Endothelial cell of umbilical vein (primary cell): ENCODE data around the gene GABBR2. TPM values are rescaled to one million over a fixed set of nuclear protein-coding genes. Genes with fewer than 3 reads are reported as not detected.

Source experiments
- BruUV-seq: library from RNA; stranded (reverse); fragments of 400-500 nt; replicated peaks from 2 replicates; lab custom pipeline; 2021; lab: Mats Ljungman, UMichigan
- CTCF ChIA-PET: fragments of 300-600, 350-600 bp; sonication (Branson Sonifier 250); formaldehyde crosslinking; loops from one replicate; lab custom pipeline; 2021; ENCODE audit warnings: antibody characterized with exemption, inconsistent platforms; lab: Charles Lee
- POLR2A ChIA-PET: fragments of 300-600, 350-600 bp; sonication (Branson Sonifier 250); formaldehyde crosslinking; loops from one replicate; lab custom pipeline; 2021; ENCODE audit warnings: antibody characterized with exemption, inconsistent platforms; lab: Charles Lee
- DNase-seq: peaks from one replicate; pipeline ENCODE4 v3.0.0-alpha.2; 2011; ENCODE audit warnings: low read depth, low spot score
- FAIRE-seq: peaks from 2 replicates; lab custom pipeline; 2011; peaks lifted over from hg19 to GRCh38; lab: Jason Lieb, UNC
- H2AFZ ChIP-seq: 2 replicates; pipeline ENCODE4 v1.6.0; 2012; ENCODE audit warnings: low read depth, low read length, control low read depth, inconsistent platforms
- H3K27ac ChIP-seq: 2 replicates; pipeline ENCODE4 v1.5.1; 2011; ENCODE audit warnings: low read depth, mild to moderate bottlenecking, control low read depth, low read length, moderate library complexity; ENCODE audit not compliant: insufficient read depth
- H3K27me3 ChIP-seq, 2 experiments: 2 replicates each; pipeline versions ENCODE4 v1.6.0 to v1.6.1; 2011; ENCODE audit warnings: low read length in 2 of 2, mixed read lengths in 1 of 2; ENCODE audit not compliant: control insufficient read depth in 2 of 2, insufficient read depth in 2 of 2
- H3K36me3 ChIP-seq, 2 experiments: 2 replicates in 1 of 2; 3 replicates in 1 of 2; pipeline ENCODE4 v1.5.1; 2011; ENCODE audit warnings: low read length in 2 of 2, mild to moderate bottlenecking in 1 of 2, moderate library complexity in 1 of 2; ENCODE audit not compliant: control insufficient read depth in 2 of 2, insufficient read depth in 2 of 2; ENCODE audit errors: extremely low read depth in 1 of 2
- H3K4me1 ChIP-seq: 3 replicates; pipeline ENCODE4 v1.5.1; 2011; ENCODE audit warnings: mild to moderate bottlenecking, low read length; ENCODE audit not compliant: control insufficient read depth, insufficient read depth; ENCODE audit errors: extremely low read depth
- H3K4me2 ChIP-seq: 2 replicates; pipeline ENCODE4 v1.6.1; 2011; ENCODE audit warnings: low read length, control low read depth, mixed read lengths; ENCODE audit not compliant: insufficient read depth
- H3K4me3 ChIP-seq, 3 experiments: fragments of 200-600 bp in 1 of 3; sonication (generic), shearing (Covaris generic) in 1 of 3; replicated peaks in 1 of 3; 2 replicates each; pipeline ENCODE4 v1.5.1; 2011 to 2016; ENCODE audit warnings: control low read depth in 3 of 3, low read length in 3 of 3, mild to moderate bottlenecking in 2 of 3, inconsistent platforms in 1 of 3, low read depth in 1 of 3, moderate library complexity in 1 of 3; ENCODE audit not compliant: insufficient read depth in 1 of 3
- H3K79me2 ChIP-seq: 2 replicates; pipeline ENCODE4 v1.6.0; 2012; ENCODE audit warnings: low read length, inconsistent platforms; ENCODE audit not compliant: control insufficient read depth, insufficient read depth
- H3K9ac ChIP-seq: replicated peaks from 2 replicates; pipeline ENCODE3; 2011; ENCODE audit warnings: low read length, control low read depth; ENCODE audit not compliant: insufficient read depth; ENCODE audit errors: extremely low read depth
- H3K9me1 ChIP-seq: replicated peaks from 3 replicates; pipeline ENCODE4 v1.6.0; 2011; ENCODE audit warnings: mild to moderate bottlenecking, low read length; ENCODE audit not compliant: control insufficient read depth, insufficient read depth; ENCODE audit errors: extremely low read depth
- H3K9me3 ChIP-seq: replicated peaks from 2 replicates; pipeline ENCODE4 v1.5.1; 2012; ENCODE audit warnings: low read length, inconsistent platforms; ENCODE audit not compliant: control insufficient read depth, insufficient read depth
- H4K20me1 ChIP-seq: replicated peaks from 2 replicates; pipeline ENCODE3; 2011; ENCODE audit warnings: mild to moderate bottlenecking, low read length; ENCODE audit not compliant: control insufficient read depth, insufficient read depth; ENCODE audit errors: extremely low read depth
- EZH2 ChIP-seq: IDR thresholded peaks from 2 replicates; pipeline ENCODE4 v1.6.1; 2012; ENCODE audit warnings: borderline replicate concordance, low read depth, mild to moderate bottlenecking, moderate library complexity, low read length, inconsistent platforms; ENCODE audit not compliant: severe bottlenecking
- FOS ChIP-seq: IDR thresholded peaks from 2 replicates; pipeline ENCODE4 v1.6.1; 2011; ENCODE audit warnings: mild to moderate bottlenecking, low read length, moderate library complexity, borderline replicate concordance; ENCODE audit not compliant: insufficient read depth
- GATA2 ChIP-seq: IDR thresholded peaks from 2 replicates; pipeline ENCODE4 v1.7.0; 2011; ENCODE audit warnings: low read depth, mild to moderate bottlenecking, moderate library complexity, mixed read lengths, low read length; ENCODE audit not compliant: insufficient read length, insufficient read depth
- JUN ChIP-seq: IDR thresholded peaks from 2 replicates; pipeline ENCODE4 v1.6.1; 2011; ENCODE audit warnings: borderline replicate concordance, low read depth; ENCODE audit not compliant: insufficient read length, insufficient read depth
- MYC ChIP-seq: IDR thresholded peaks from one replicate; pipeline ENCODE4 v1.6.1; 2011; ENCODE audit warnings: mild to moderate bottlenecking, low read depth, low read length
- POLR2A ChIP-seq: IDR thresholded peaks from 2 replicates; pipeline ENCODE4 v1.6.1; 2012; ENCODE audit warnings: low read depth, mild to moderate bottlenecking, control low read depth, low read length
- POLR2AphosphoS5 ChIP-seq: IDR thresholded peaks from 2 replicates; pipeline ENCODE4 v1.6.1; 2012; ENCODE audit warnings: low read depth, mild to moderate bottlenecking, control low read depth, low read length, moderate library complexity; ENCODE audit not compliant: insufficient read depth
- dilution Hi-C: fragments of 300-500 bp; cut with MboI; formaldehyde crosslinking; loops from one replicate; pipeline ENCODE4 v1.15.0; 2019; ENCODE audit warnings: low sequenced_read_pairs; ENCODE audit not compliant: extremely low pct_ligation_motif_present
- intact Hi-C: fragments of 100-400 bp; cut with micrococcal nuclease; formaldehyde crosslinking; loops from one replicate; pipeline ENCODE4 v1.10.0; 2022
- polyA plus RNA-seq, 4 experiments: library from polyadenylated mRNA; depleted of rRNA in 3 of 4; stranded (reverse) in 3 of 4; unstranded in 1 of 4; fragments of >200 nt; gene quantifications; 2 replicates each; pipeline versions ENCODE4 v1.2.1 to v1.2.3, GENCODE V29; 2011 to 2012; ENCODE audit warnings: missing spikeins in 1 of 4
- total RNA-seq: library from RNA; stranded (reverse); gene quantifications from 2 replicates; pipeline ENCODE4 v1.2.3, GENCODE V29; 2021
- TF ChIP-seq, protein P1 (sequence below), 2 donors: IDR thresholded peaks; 1 replicate in 1 of 2; 2 replicates in 1 of 2; pipeline ENCODE4 v1.5.1; 2011; ENCODE audit warnings: low read length in 2 of 2, mild to moderate bottlenecking in 2 of 2, moderate library complexity in 2 of 2, control low read depth in 1 of 2, inconsistent platforms in 1 of 2, low read depth in 1 of 2; ENCODE audit not compliant: insufficient read depth in 1 of 2; ENCODE audit errors: extremely low read depth in 1 of 2
- TF ChIP-seq, protein P2 (sequence below): IDR thresholded peaks from 2 replicates; pipeline ENCODE4 v1.6.1; 2011; ENCODE audit not compliant: insufficient read depth, insufficient read length

GABBR2 gene
- total and polyA plus RNA-seq, 2 donors (not counting 3 experiments of a cell fraction or from before 2014, with no cell fraction given), result 1.1 to 9.2 TPM

DNA sequence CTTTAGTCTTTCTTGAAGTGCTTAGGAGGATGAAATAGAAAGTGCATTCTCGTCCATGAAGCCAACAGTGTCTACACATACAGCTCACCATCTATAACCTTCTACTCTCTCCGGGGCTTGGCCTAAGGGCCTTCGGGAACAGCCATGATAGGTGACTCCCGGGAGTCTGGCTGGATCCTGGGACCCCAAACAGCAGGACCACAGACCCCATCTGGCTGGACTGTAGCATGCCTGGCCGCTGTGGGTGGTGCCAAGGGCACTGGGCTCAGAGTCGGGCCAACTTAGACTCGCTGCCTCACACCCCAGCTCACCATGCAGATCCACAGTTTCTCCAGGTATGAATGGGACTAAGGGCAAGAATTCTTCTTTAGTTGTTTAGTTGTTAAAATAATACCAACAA lies 16.3 kb downstream of the GABBR2 start:
- ChIA-PET POLR2A (interaction anchor here (0.6 kb wide), 1 partner anchor 354 kb away, joined by 6 read pairs; no protein-coding TSS in a partner anchor), CTCF (no interaction called here)
- dilution Hi-C loops, result no loop called here
- H3K9me3 ChIP-seq, result no peaks in the 10 kb centered on the region
- FAIRE-seq (no peak), DNase-seq (no peak)
- H3K9ac ChIP-seq, result no peak overlapping the region
- H3K4me1 ChIP-seq, result no peaks in the 10 kb centered on the region
- intact Hi-C loops, result no loop called here
- H3K79me2 ChIP-seq, result peaks cover 31% of the 10 kb centered on the region
- TF ChIP-seq POLR2A (no peak), FOS (no peak), JUN (no peak), POLR2AphosphoS5 (no peak), MYC (no peak), EZH2 (no peak), GATA2 (no peak)
- TF ChIP-seq, protein P1, sequence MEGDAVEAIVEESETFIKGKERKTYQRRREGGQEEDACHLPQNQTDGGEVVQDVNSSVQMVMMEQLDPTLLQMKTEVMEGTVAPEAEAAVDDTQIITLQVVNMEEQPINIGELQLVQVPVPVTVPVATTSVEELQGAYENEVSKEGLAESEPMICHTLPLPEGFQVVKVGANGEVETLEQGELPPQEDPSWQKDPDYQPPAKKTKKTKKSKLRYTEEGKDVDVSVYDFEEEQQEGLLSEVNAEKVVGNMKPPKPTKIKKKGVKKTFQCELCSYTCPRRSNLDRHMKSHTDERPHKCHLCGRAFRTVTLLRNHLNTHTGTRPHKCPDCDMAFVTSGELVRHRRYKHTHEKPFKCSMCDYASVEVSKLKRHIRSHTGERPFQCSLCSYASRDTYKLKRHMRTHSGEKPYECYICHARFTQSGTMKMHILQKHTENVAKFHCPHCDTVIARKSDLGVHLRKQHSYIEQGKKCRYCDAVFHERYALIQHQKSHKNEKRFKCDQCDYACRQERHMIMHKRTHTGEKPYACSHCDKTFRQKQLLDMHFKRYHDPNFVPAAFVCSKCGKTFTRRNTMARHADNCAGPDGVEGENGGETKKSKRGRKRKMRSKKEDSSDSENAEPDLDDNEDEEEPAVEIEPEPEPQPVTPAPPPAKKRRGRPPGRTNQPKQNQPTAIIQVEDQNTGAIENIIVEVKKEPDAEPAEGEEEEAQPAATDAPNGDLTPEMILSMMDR (IDR thresholded peaks at IDR 0.05; ENCODE audit: extremely low read depth in 1 of 2, insufficient read depth in 1 of 2, low read depth in 1 of 2, low read length in 2 of 2), result no peak
- TF ChIP-seq, protein P2, sequence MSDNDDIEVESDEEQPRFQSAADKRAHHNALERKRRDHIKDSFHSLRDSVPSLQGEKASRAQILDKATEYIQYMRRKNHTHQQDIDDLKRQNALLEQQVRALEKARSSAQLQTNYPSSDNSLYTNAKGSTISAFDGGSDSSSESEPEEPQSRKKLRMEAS, result no peak
- no TSS peak for BruUV-seq
- H4K20me1 ChIP-seq, result no peaks in the 10 kb centered on the region
- no peak overlapping the region for H2AFZ ChIP-seq
- no peak overlapping the region for H3K4me2 ChIP-seq
- no peaks in the 10 kb centered on the region for H3K36me3 ChIP-seq
- no peak overlapping the region for H3K27ac ChIP-seq
- H3K9me1 ChIP-seq, result no peaks in the 10 kb centered on the region
- H3K4me3 ChIP-seq, result no peak overlapping the region
- H3K27me3 ChIP-seq, result no peaks in the 10 kb centered on the region
